ENCODE measurements around the gene DPH2.
A peak's percentile ranks its signal among the peaks of the same experiment; 100 is the strongest.

Gene DPH2

DNA sequence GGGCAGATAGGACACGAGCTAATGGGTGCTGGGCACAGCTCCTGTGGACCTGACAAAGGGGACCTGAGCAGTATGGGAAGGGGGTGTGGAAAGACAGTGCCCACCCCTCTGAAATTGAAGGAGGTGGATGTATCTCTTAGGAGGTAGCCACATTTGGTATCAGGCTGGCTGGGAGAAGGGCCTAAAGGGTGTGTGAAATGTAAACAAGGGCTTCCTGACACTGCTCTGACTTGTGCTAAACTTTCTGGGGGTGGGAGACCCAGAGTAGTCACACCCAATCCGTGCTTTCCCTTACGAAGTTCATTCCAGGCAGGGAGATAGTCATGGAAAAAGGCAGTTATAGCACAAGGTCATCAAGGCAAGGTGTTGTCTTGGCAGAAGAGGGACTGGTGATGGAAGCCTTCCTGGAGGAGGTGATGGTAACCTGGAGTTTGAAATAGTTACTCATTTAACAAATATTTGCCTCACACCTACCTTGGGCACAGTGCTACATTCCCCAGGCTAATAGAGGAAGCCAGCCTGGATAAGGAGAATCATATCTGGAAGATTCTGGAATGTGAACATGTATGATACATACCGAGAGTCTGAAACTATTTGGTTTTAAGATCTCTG, 16.3 kb downstream of the DPH2 start:
- no peak for DNase-seq

GRCh38 chr1:43986712-43987111, 16.9 kb downstream of the DPH2 start:
- DNase-seq, result no peak

- DNase-seq, result no peak
These were observed 17.5 kb downstream of the DPH2 start for GRCh38 chr1:43987159-43987902.

DNA sequence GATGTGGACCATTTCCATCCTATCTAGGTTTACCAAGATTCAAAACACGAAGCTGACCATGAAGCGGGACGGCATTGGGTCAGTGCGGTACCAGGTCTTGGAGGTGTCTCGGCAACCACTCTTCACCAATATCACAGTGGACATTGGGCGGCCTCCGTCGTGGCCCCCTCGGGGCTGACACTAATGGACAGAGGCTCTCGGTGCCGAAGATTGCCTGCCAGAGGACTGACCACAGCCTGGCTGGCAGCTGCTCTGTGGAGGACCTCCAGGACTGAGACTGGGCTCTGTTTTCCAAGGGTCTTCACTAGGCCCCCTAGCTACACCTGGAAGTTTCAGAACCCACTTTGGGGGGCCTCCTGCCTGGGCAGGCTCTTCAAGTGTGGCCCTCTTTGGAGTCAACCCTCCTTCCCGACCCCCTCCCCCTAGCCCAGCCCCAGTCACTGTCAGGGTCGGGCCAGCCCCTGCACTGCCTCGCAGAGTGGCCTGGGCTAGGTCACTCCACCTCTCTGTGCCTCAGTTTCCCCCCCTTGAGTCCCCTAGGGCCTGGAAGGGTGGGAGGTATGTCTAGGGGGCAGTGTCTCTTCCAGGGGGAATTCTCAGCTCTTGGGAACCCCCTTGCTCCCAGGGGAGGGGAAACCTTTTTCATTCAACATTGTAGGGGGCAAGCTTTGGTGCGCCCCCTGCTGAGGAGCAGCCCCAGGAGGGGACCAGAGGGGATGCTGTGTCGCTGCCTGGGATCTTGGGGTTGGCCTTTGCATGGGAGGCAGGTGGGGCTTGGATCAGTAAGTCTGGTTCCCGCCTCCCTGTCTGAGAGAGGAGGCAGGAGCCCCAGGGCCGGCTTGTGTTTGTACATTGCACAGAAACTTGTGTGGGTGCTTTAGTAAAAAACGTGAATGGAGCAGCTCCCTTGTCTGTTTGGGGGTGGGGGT, 20.7 kb downstream of the DPH2 start:
- DNase-seq, result no peak

DNA sequence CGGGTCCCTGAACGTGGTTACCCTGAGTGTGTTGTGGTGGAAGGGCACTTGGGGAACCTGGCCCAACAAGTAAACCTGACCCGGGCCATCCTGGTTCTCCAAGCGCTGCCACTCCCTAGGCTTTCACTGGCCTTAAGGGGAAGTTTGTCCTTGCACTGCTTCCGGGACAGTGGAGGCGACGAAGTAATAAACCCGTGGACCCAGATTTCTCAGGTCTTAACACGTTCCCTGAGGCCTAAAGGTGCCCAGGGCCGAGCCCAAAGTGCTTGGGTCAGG, 21.3 kb downstream of the DPH2 start:
- no peak for DNase-seq

DNA sequence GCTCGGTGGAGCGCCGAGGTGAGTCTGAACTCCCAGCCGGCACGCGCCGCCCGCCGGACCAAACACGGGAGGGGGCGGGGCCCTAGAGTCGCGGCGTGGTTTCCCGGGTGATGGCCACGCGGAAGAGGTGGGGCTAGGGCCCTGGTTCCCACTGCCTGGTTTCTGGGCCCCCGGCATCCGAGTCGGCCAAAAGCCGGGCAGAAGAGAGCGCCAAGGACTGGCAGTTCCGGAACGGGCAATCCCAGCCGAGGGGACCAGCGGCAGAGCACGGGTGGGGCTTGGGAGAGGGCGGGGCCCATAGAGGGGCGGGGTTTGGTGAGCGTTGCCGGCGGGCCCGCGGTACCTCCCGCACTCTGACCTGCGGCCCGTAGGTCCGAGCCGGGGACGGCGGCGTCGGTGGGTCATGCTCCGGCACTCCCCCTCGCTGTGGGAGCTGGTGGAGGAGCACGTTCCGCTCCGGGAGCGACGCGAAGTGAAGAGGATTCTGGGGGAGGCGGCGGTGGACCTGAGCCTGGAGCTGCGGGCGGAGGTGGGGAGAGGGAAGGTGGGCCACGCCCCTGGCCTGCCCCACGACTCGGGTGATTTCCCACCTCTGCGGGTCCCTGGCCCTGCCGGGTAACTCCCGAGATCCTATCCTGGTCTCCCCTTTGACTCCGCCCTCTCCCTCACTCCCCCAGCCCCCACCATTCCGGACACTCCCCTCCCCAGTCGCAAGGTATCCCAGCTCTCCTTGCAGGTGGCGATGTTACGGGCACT, 21.8 kb downstream of the DPH2 start, which contains the start of gene CCDC24:
TSS of gene CCDC24 (plus strand) at position 124 of the 756 bp plus-strand sequence. CDS start at position 404, 280 bp downstream.
- DNase-seq, result peak; percentile 47

DNA sequence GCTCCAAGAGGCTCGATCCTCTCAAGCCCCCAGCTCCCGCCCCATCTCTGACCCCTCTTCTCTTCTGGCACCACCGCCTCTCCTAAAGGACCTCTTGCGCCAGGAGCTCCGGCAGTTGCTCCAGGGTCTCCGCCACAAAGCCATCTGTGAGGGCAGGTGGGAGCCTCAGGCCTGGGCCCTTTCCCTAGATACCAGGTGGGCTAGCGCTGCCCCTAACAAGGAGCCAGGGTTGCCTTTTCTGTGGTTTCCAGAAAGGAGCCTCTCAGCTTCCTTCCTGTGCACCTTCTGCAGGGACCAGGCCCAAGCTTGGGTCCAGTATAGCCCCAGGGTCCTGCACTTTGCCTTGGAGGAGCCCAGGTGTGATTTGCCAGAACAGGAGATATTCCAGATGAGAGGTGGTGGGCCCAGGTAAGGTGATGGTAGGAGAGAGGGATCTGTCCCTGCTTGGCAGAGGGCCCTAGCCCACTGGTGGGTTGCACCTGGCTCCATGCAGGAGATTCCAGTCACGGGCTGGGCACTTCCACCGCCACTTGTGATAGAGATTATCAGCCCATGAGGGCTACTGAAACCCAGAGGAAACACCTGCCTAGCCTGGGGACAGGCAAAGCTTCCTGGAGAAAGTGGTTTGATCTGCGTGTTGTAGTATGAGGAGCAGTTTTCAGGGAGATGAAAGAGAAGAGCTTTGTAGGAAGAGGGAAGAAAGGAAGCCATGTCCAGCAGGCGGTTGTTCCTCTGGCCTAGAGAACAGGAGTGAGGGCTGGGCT, 22.6 kb downstream of the DPH2 start:
- DNase-seq, result no peak

GRCh38 chr1:43993206-43993914, 23.6 kb downstream of the DPH2 start:
- DNase-seq, result no peak

- DNase-seq, result no peak
These were observed 24.3 kb downstream of the DPH2 start for GRCh38 chr1:43994071-43994470.

- DNase-seq, result no peak
These were observed 25.3 kb downstream of the DPH2 start for GRCh38 chr1:43994794-43995790.

DNA sequence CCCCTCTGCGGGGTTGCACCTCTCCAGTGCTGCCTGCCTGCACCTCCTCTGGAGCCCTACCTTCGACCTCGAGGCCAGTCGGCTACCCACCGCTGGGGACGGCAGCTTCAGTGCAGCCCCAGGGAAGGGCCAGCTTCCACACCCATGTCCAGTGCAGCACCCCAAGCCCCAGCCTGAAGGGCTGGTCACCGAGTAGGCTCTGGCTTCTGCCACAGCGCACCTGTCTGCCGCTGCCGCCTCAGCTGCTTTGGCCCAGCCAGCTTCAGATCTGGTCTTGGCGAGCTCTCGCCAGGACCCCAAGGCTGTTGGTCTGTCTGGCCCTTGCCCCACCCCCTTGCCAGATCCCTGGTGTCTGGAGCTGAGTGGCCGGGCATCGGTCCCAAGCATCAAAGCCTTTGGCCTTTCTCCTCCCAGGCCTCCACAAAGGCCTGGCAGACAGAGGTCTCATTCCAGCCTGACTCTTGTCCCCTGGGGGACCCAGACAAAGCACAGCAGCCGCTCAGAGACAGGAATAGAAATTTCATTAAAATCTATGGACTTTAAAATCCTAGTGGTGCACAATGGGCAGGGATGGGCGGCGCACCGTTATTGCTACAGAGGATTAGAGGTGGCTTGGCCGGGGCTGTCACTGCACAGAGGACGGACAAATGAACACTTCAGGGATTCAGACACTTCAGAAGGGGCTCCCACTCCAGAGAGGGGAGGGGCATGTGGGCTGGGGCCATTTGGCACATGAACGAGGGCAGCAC, 26.3 kb downstream of the DPH2 start:
- DNase-seq, result no peak

DNA sequence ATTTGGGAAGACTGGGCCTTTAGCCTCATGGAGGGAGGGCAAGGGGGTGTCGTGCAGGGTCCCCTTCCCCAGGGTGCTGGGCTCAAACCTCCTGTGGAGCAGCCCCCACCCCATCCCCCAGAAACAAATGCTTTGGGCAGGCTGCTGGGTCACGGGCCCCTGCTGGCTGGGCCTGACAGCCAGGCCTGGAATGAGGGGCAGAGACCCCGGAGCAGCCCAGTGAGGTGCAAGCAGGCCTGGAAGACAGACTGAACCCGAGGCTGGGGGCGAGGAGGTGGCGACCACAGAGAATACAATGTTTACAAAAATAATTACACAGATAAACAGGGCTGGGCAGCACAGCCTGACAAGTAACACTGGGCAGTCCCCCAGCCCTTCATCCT, 26.9 kb downstream of the DPH2 start:
- no peak for DNase-seq

GRCh38 chr1:43997295-43997999, 27.6 kb downstream of the DPH2 start:
- DNase-seq, result no peak

- DNase-seq, result no peak
These were observed 28.2 kb downstream of the DPH2 start for GRCh38 chr1:43998000-43998378.

GRCh38 chr1:43999455-43999854, 29.6 kb downstream of the DPH2 start:
- no peak for DNase-seq

DNA sequence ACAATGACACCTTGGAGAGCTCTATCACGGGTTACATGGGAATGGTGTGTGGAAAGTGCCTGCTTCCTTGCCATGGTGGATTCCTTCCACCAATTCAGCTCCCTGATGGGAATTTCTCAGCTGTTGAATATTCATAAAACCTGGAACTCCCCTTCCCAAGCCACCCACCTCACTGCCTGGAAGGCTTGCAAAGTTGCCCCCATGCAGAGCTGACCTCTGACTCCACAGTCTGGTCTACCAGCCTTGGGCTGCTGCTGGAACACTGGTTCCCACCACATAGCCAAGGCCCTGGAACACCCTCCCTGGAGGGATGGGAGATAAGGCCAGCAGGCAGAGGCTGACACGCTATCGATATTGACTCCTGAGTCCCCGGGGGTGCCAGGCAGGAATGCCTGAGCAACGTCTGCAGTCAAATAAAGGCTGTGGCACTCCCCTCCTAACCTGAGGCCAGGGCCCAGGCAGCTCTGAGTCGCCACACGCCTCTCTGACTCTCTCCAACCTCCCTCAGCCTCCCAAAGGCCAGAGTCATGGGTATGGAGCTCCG, 30.4 kb downstream of the DPH2 start:
- no peak for DNase-seq

- no peak for DNase-seq
These were observed 32.4 kb downstream of the DPH2 start for GRCh38 chr1:44002165-44002564.

GRCh38 chr1:44002606-44003157, 32.9 kb downstream of the DPH2 start:
- no peak for DNase-seq
